GM23248 (cell line): Measurements from ENCODE around the gene FRMD5. TPM values are rescaled to one million over a fixed set of nuclear protein-coding genes. Genes with fewer than 3 reads are reported as not detected.

Experiments used
- DNase-seq: peaks from one replicate; pipeline ENCODE4 v3.0.0-alpha.2; 2015
- H2AFZ ChIP-seq: fragments of 200-600 bp; sonication (generic); 2 replicates; pipeline ENCODE4 v1.6.1; 2016; ENCODE audit warnings: antibody characterized with exemption
- H3F3A ChIP-seq: fragments of 200-600 bp; sonication (generic); 2 replicates; pipeline ENCODE4 v1.6.1; 2016; ENCODE audit warnings: mild to moderate bottlenecking, antibody characterized with exemption, mixed run types; ENCODE audit not compliant: insufficient read depth
- H3K27ac ChIP-seq: fragments of 200-600 bp; sonication (generic); 2 replicates; pipeline ENCODE4 v1.5.1; 2016; ENCODE audit warnings: mild to moderate bottlenecking
- H3K27me3 ChIP-seq: fragments of 200-600 bp; sonication (generic); replicated peaks from 2 replicates; pipeline ENCODE4 v1.6.1; 2016; ENCODE audit warnings: mild to moderate bottlenecking; ENCODE audit not compliant: insufficient read depth
- H3K36me3 ChIP-seq: fragments of 200-600 bp; sonication (generic); 2 replicates; pipeline ENCODE4 v1.6.1; 2016; ENCODE audit warnings: low read depth, mild to moderate bottlenecking
- H3K4me1 ChIP-seq: fragments of 200-600 bp; sonication (generic); 2 replicates; pipeline ENCODE4 v1.6.1; 2016; ENCODE audit warnings: mild to moderate bottlenecking; ENCODE audit not compliant: insufficient read depth
- H3K4me2 ChIP-seq: fragments of 200-600 bp; sonication (generic); one replicate; pipeline ENCODE4 v1.6.1; 2016; ENCODE audit warnings: mild to moderate bottlenecking; ENCODE audit not compliant: unreplicated experiment
- H3K4me3 ChIP-seq: fragments of 200-600 bp; sonication (generic); 2 replicates; pipeline ENCODE4 v1.5.1; 2016; ENCODE audit warnings: mild to moderate bottlenecking
- H3K79me2 ChIP-seq: fragments of 200-600 bp; sonication (generic); 2 replicates; pipeline ENCODE4 v1.6.1; 2016; ENCODE audit warnings: mild to moderate bottlenecking; ENCODE audit not compliant: insufficient read depth
- H3K9ac ChIP-seq: fragments of 200-600 bp; sonication (generic); 2 replicates; pipeline ENCODE4 v1.6.1; 2016; ENCODE audit warnings: mild to moderate bottlenecking
- H3K9me2 ChIP-seq: fragments of 200-600 bp; sonication (generic); 2 replicates; pipeline ENCODE4 v1.6.1; 2016; ENCODE audit warnings: mixed run types, mild to moderate bottlenecking, moderate library complexity; ENCODE audit not compliant: insufficient read depth
- H3K9me3 ChIP-seq: fragments of 200-600 bp; sonication (generic); one replicate; pipeline ENCODE4 v1.6.1; 2017; ENCODE audit warnings: low read depth
- H4K20me1 ChIP-seq: fragments of 200-600 bp; sonication (generic); 2 replicates; pipeline ENCODE4 v1.6.0; 2016; ENCODE audit not compliant: insufficient read depth
- EZH2 ChIP-seq: fragments of 200-600 bp; sonication (generic); IDR thresholded peaks from 2 replicates; pipeline ENCODE4 v1.6.1; 2018; ENCODE audit warnings: antibody characterized with exemption, mild to moderate bottlenecking; ENCODE audit not compliant: insufficient read depth, poor library complexity, severe bottlenecking
- EZH2phosphoT487 ChIP-seq: fragments of 200-600 bp; sonication (generic); IDR thresholded peaks from 2 replicates; pipeline ENCODE4 v1.6.1; 2018; ENCODE audit warnings: antibody characterized with exemption, moderate library complexity, mild to moderate bottlenecking, low read depth; ENCODE audit not compliant: insufficient read depth
- WGBS, 2 experiments: methylation state at CpG; one replicate each; pipeline ENCODE4 v1.1.6; 2015 to 2017; ENCODE audit warnings: low lambda C conversion rate in 2 of 2, low coverage in 1 of 2; ENCODE audit errors: missing lambda C conversion rate in 2 of 2; 5-methylcytosine and 5-hydroxymethylcytosine counted together
- in situ Hi-C: fragments of 300-500 bp; cut with MboI; formaldehyde crosslinking; loops from 2 replicates; pipeline ENCODE4 v1.15.0; 2020
- polyA plus RNA-seq: library from polyadenylated mRNA; unstranded; fragments of >200 nt; fragmentation: Nextera tagmentation; extraction: Ambion mirVana; gene quantifications from 2 replicates; pipeline ENCODE4 v1.2.1, GENCODE V29; 2016
- total RNA-seq: library from RNA; depleted of rRNA; stranded (reverse); fragments of >200 nt; shearing (Covaris generic); gene quantifications from 2 replicates; pipeline ENCODE4 v1.2.3, GENCODE V29; 2014

The FRMD5 gene
- total and polyA plus RNA-seq, 2 experiments from 2014 or later = 0.65 to 2.9 TPM

DNA sequence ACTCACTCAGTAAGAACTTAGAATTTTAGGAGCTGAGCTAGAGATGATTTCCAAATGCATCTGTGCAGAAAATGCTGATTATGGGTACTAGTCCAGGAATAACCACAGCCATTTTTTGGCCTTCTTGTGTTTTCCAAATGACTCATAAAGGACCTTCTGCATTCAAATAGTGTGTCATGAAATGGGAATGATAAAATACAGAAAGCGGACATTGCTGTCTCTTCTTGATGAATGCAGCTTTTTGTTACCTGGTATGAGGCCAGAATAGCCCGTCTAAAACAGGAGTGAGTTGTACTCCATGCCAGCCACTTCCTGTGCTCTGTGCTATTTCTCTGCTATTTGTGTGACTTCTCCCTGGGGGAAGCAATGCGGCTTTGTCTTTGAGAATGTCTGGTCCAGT, 20.5 kb upstream of the FRMD5 start:
- H3K27ac ChIP-seq = peak overlapping the region; percentile 29; the same call in 1 of the 2 replicates
- peaks cover 9% of the 10 kb centered on the region for H3K4me1 ChIP-seq
- no peaks in the 10 kb centered on the region for H3K9me2 ChIP-seq
- in situ Hi-C loops = loop anchor here (10.0 kb wide), 2 partner anchors 311 to 341 kb away; no protein-coding TSS in a partner anchor
- DNase-seq = peak; percentile 96
- H3F3A ChIP-seq = peaks cover 5% of the 10 kb centered on the region; the same call in 1 of the 2 replicates
- H3K4me2 ChIP-seq = no peak overlapping the region
- 1 to 2% methylated on average over 3 of the region's 3 CpGs for WGBS, 2 experiments
- H3K36me3 ChIP-seq = no peaks in the 10 kb centered on the region
- no peaks in the 10 kb centered on the region for H3K79me2 ChIP-seq
- no peaks in the 10 kb centered on the region for H3K27me3 ChIP-seq
- H3K4me3 ChIP-seq = no peak overlapping the region
- H3K9ac ChIP-seq = no peak overlapping the region
- H4K20me1 ChIP-seq = no peaks in the 10 kb centered on the region
- no peaks in the 10 kb centered on the region for H3K9me3 ChIP-seq
- H2AFZ ChIP-seq = no peak overlapping the region
- no peak for TF ChIP-seq EZH2
- TF ChIP-seq EZH2phosphoT487 = no peak

DNA sequence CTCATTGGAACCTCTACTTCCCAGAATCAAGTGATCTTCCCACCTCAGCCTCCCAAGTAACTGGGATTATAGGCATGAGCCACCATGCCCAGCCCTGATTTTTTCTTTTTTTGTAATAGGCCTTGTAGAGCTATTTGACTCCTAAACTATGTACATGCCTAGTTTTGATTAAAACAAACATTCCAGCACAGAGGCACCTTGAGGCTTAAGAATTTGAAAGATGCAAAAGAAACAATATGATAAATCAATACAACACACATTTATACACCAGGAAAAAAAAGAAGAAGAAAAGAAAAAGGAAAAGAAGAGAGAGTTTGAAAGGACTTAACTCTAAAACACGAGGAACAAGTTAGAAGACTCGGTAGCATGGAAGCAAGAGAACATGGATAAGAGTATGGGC, 13.9 kb upstream of the FRMD5 start:
- H3K27ac ChIP-seq = no peak overlapping the region
- TF ChIP-seq EZH2 (no peak), EZH2phosphoT487 (no peak)
- H3K4me3 ChIP-seq = no peak overlapping the region
- no peak overlapping the region for H2AFZ ChIP-seq
- in situ Hi-C loops = no loop called here
- 97% methylated on average over 2 of the region's 2 CpGs for WGBS, 2 experiments
- H3K79me2 ChIP-seq = no peaks in the 10 kb centered on the region
- no peak overlapping the region for H3K4me2 ChIP-seq
- H3K36me3 ChIP-seq = no peaks in the 10 kb centered on the region
- H3K9ac ChIP-seq = no peak overlapping the region
- no peaks in the 10 kb centered on the region for H3K9me2 ChIP-seq
- H3F3A ChIP-seq = no peaks in the 10 kb centered on the region
- H4K20me1 ChIP-seq = no peaks in the 10 kb centered on the region
- DNase-seq = no peak
- H3K27me3 ChIP-seq = no peaks in the 10 kb centered on the region
- H3K4me1 ChIP-seq = peaks cover 17% of the 10 kb centered on the region
- no peaks in the 10 kb centered on the region for H3K9me3 ChIP-seq

GRCh38 chr15:44207643-44208042, 12.6 kb upstream of the FRMD5 start:
- Histone ChIP-seq H2AFZ (no peak overlapping the region), H3K4me2 (peak overlapping the region; percentile 35)

DNA sequence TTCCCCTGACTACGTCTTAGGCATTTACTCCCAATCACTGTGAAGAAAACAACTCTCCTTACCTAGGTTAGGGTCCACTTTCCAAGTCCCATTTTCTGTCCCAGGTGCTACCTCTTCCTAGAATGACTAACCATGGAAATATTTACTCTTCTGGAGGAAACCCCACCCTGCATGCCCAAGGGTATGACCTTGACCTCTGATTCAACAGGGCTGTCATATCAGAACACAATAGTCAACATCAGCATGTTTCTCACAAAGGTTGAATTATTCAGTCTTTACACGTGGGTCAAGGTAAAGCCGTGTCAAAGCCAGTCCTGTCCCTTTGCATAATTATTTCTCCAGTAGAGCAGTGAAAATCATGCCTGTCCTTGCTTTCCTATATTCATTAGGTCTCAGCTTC, 4.3 kb upstream of the FRMD5 start:
- Histone ChIP-seq H3K9ac (no peak overlapping the region), H3K4me2 (no peak overlapping the region), H3K9me3 (no peaks in the 10 kb centered on the region), H3F3A (no peaks in the 10 kb centered on the region), H3K4me1 (no peaks in the 10 kb centered on the region), H3K27ac (no peak overlapping the region), H3K27me3 (no peaks in the 10 kb centered on the region), H3K4me3 (no peak overlapping the region), H3K79me2 (no peaks in the 10 kb centered on the region), H2AFZ (no peak overlapping the region), H4K20me1 (no peaks in the 10 kb centered on the region), H3K9me2 (no peaks in the 10 kb centered on the region), H3K36me3 (no peaks in the 10 kb centered on the region)
- in situ Hi-C loops = no loop called here
- no peak for DNase-seq
- WGBS, 2 experiments = 83 to 88% methylated on average over 3 of the region's 3 CpGs
- TF ChIP-seq EZH2phosphoT487 = no peak

More at GRCh38 chr15:44207643-44208042, 12.6 kb upstream of the FRMD5 start:
- TF ChIP-seq EZH2 (no peak), EZH2phosphoT487 (no peak)
- Histone ChIP-seq H3K4me1 (peaks cover 17% of the 10 kb centered on the region), H3K79me2 (no peaks in the 10 kb centered on the region), H3K9me2 (no peaks in the 10 kb centered on the region), H3K4me3 (no peak overlapping the region), H3K9me3 (no peaks in the 10 kb centered on the region), H3K27ac (no peak overlapping the region), H3K9ac (no peak overlapping the region), H3F3A (no peaks in the 10 kb centered on the region), H3K27me3 (no peaks in the 10 kb centered on the region), H4K20me1 (no peaks in the 10 kb centered on the region), H3K36me3 (no peaks in the 10 kb centered on the region)
- 9 to 11% methylated on average over 2 of the region's 2 CpGs for WGBS, 2 experiments
- in situ Hi-C loops = no loop called here
- peak; percentile 75 for DNase-seq
